Activated CD4-positive, alpha-beta memory T cell treated with anti-CD3 and anti-CD28 coated beads for 36 hours (primary cell): ENCODE results near the gene RRBP1. TPM values are rescaled to one million over a fixed set of nuclear protein-coding genes. Genes with fewer than 3 reads are reported as not detected.

Experiments used
- CTCF ChIA-PET: fragments of 350-600 bp; sonication (Branson Sonifier 250); formaldehyde crosslinking; loops from one replicate; lab custom pipeline; 2021; ENCODE audit warnings: antibody characterized with exemption, inconsistent platforms; lab: Charles Lee
- POLR2A ChIA-PET: fragments of 350-600 bp; sonication (Branson Sonifier 250); formaldehyde crosslinking; loops from one replicate; lab custom pipeline; 2021; ENCODE audit warnings: antibody characterized with exemption; lab: Charles Lee
- DNase-seq: peaks from one replicate; pipeline ENCODE4 v3.0.0-alpha.2; 2020
- H3K27ac Mint-ChIP-seq: one replicate; pipeline ENCODE4 v1.8.0; 2021; ENCODE audit warnings: mixed read lengths
- H3K27me3 Mint-ChIP-seq: one replicate; pipeline ENCODE4 v1.8.0; 2021; ENCODE audit warnings: mixed read lengths
- H3K36me3 Mint-ChIP-seq: one replicate; pipeline ENCODE4 v1.8.0; 2021; ENCODE audit warnings: mixed read lengths
- H3K4me1 Mint-ChIP-seq: one replicate; pipeline ENCODE4 v1.8.0; 2021; ENCODE audit warnings: low read depth, mixed read lengths
- H3K4me3 Mint-ChIP-seq: one replicate; pipeline ENCODE4 v1.8.0; 2021; ENCODE audit warnings: mild to moderate bottlenecking, mixed read lengths
- H3K9me3 Mint-ChIP-seq: one replicate; pipeline ENCODE4 v1.8.0; 2021; ENCODE audit warnings: mixed read lengths
- intact Hi-C: fragments of 100-400 bp; cut with micrococcal nuclease; formaldehyde crosslinking; loops from one replicate; pipeline ENCODE4 v1.15.1; 2023
- total RNA-seq, 2 experiments: library from RNA; stranded (reverse); gene quantifications; one replicate each; pipeline ENCODE4 v1.2.3, GENCODE V29; 2021

Gene RRBP1, protein sequence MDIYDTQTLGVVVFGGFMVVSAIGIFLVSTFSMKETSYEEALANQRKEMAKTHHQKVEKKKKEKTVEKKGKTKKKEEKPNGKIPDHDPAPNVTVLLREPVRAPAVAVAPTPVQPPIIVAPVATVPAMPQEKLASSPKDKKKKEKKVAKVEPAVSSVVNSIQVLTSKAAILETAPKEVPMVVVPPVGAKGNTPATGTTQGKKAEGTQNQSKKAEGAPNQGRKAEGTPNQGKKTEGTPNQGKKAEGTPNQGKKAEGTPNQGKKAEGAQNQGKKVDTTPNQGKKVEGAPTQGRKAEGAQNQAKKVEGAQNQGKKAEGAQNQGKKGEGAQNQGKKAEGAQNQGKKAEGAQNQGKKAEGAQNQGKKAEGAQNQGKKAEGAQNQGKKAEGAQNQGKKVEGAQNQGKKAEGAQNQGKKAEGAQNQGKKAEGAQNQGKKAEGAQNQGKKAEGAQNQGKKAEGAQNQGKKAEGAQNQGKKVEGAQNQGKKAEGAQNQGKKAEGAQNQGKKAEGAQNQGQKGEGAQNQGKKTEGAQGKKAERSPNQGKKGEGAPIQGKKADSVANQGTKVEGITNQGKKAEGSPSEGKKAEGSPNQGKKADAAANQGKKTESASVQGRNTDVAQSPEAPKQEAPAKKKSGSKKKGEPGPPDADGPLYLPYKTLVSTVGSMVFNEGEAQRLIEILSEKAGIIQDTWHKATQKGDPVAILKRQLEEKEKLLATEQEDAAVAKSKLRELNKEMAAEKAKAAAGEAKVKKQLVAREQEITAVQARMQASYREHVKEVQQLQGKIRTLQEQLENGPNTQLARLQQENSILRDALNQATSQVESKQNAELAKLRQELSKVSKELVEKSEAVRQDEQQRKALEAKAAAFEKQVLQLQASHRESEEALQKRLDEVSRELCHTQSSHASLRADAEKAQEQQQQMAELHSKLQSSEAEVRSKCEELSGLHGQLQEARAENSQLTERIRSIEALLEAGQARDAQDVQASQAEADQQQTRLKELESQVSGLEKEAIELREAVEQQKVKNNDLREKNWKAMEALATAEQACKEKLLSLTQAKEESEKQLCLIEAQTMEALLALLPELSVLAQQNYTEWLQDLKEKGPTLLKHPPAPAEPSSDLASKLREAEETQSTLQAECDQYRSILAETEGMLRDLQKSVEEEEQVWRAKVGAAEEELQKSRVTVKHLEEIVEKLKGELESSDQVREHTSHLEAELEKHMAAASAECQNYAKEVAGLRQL (N-terminal part only)
- 10 to 100 TPM; 29.6 to 32.0 TPM for total RNA-seq

GRCh38 chr20:17682103-17682888 is at the start of gene RRBP1:
RRBP1 (minus strand) TSS chr20:17682242; CDS start chr20:17660507, 21,735 bp downstream.
- Mint-ChIP-seq H3K27ac (peak within 1 kb of the TSS; percentile 79), H3K9me3 (no peaks in the 10 kb centered on the region), H3K4me1 (peaks cover 18% of the 10 kb centered on the region), H3K4me3 (peak within 1 kb of the TSS; percentile 81), H3K36me3 (peaks cover 8% of the 10 kb centered on the region), H3K27me3 (peaks cover 23% of the 10 kb centered on the region)
- POLR2A ChIA-PET = interaction anchor here (0.7 to 2.7 kb wide), 14 partner anchors 9 to 314 kb away, joined by 3 to 12 read pairs (median 4); partner anchors contain the start of genes BFSP1, DSTN, MGME1 and SNX5
- CTCF ChIA-PET = interaction anchor here (0.6 to 5.8 kb wide), 52 partner anchors 9 to 825 kb away, joined by 3 to 80 read pairs (median 5); partner anchors contain the start of genes BFSP1, DSTN, KAT14 and PET117
- DNase-seq = peak; percentile 98
- intact Hi-C loops = loop anchor here (1.0 to 5.0 kb wide), 10 partner anchors 113 to 605 kb away; partner anchors contain the start of genes BFSP1, KAT14, MGME1 and PET117

- POLR2A ChIA-PET = no interaction called here
- intact Hi-C loops = no loop called here
- Mint-ChIP-seq H3K27me3 (peaks cover 12% of the 10 kb centered on the region), H3K27ac (no peak overlapping the region), H3K4me1 (no peaks in the 10 kb centered on the region), H3K9me3 (peaks cover 7% of the 10 kb centered on the region), H3K4me3 (no peak overlapping the region), H3K36me3 (no peaks in the 10 kb centered on the region)
- CTCF ChIA-PET = no interaction called here
- no peak for DNase-seq
These were observed 49.2 kb upstream of the RRBP1 start for GRCh38 chr20:17731233-17731632.

DNA sequence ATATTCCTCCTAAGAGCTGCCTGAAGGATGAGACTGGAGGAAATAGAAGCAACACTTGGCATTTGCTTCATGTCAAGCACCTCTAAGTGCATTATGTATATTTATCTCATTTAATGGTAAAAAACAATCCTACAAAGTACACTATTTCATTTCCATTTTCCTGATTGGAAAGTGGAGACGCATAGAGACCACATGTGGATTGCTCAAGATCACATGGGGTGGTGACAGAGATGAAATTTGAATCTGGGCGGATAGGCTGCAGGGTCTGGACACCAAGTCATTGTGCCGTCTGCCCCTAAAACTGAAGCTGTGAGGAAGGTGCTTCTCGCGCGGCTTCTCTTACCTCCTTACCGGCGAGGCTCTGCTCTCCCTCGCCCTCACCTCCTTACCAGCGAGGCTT is 48.0 kb upstream of the RRBP1 start:
- no peak overlapping the region for H3K4me3 Mint-ChIP-seq
- H3K27me3 Mint-ChIP-seq = peaks cover 12% of the 10 kb centered on the region
- ChIA-PET POLR2A (no interaction called here), CTCF (no interaction called here)
- intact Hi-C loops = no loop called here
- no peaks in the 10 kb centered on the region for H3K4me1 Mint-ChIP-seq
- no peaks in the 10 kb centered on the region for H3K36me3 Mint-ChIP-seq
- H3K9me3 Mint-ChIP-seq = no peaks in the 10 kb centered on the region
- H3K27ac Mint-ChIP-seq = no peak overlapping the region
- DNase-seq = no peak

GRCh38 chr20:17728074-17728473 is 46.0 kb upstream of the RRBP1 start:
- Mint-ChIP-seq H3K4me1 (no peaks in the 10 kb centered on the region), H3K27ac (no peak overlapping the region), H3K9me3 (no peaks in the 10 kb centered on the region), H3K4me3 (no peak overlapping the region), H3K36me3 (no peaks in the 10 kb centered on the region), H3K27me3 (peaks cover 15% of the 10 kb centered on the region)
- POLR2A ChIA-PET = no interaction called here
- no peak for DNase-seq
- intact Hi-C loops = no loop called here
- CTCF ChIA-PET = no interaction called here

- POLR2A ChIA-PET = no interaction called here
These were observed 45.3 kb upstream of the RRBP1 start for GRCh38 chr20:17727351-17727750.

GRCh38 chr20:17726902-17727301 is 44.9 kb upstream of the RRBP1 start:
- intact Hi-C loops = no loop called here
- Mint-ChIP-seq H3K4me1 (no peaks in the 10 kb centered on the region), H3K36me3 (no peaks in the 10 kb centered on the region), H3K4me3 (no peak overlapping the region), H3K27me3 (peaks cover 25% of the 10 kb centered on the region), H3K27ac (no peak overlapping the region), H3K9me3 (no peaks in the 10 kb centered on the region)
- no peak for DNase-seq
- ChIA-PET POLR2A (no interaction called here), CTCF (interaction anchor here (1.2 kb wide), 1 partner anchor 269 kb away, joined by 3 read pairs; no protein-coding TSS in a partner anchor)

More at GRCh38 chr20:17727351-17727750, 45.3 kb upstream of the RRBP1 start:
- Mint-ChIP-seq H3K4me1 (no peaks in the 10 kb centered on the region), H3K4me3 (no peak overlapping the region), H3K9me3 (no peaks in the 10 kb centered on the region), H3K27ac (no peak overlapping the region), H3K27me3 (peaks cover 21% of the 10 kb centered on the region), H3K36me3 (no peaks in the 10 kb centered on the region)
- no peak for DNase-seq
- CTCF ChIA-PET = interaction anchor here (1.2 kb wide), 1 partner anchor 269 kb away, joined by 3 read pairs; no protein-coding TSS in a partner anchor
- intact Hi-C loops = no loop called here

- intact Hi-C loops = no loop called here
- ChIA-PET POLR2A (no interaction called here), CTCF (no interaction called here)
These were observed 43.2 kb upstream of the RRBP1 start for GRCh38 chr20:17725094-17725835.

GRCh38 chr20:17723301-17723691 is 41.3 kb upstream of the RRBP1 start:
- ChIA-PET POLR2A (no interaction called here), CTCF (interaction anchor here (0.6 to 0.9 kb wide), 2 partner anchors 74 to 428 kb away, joined by 3 to 4 read pairs; no protein-coding TSS in a partner anchor)
- H3K36me3 Mint-ChIP-seq = no peaks in the 10 kb centered on the region
- peaks cover 15% of the 10 kb centered on the region for H3K27me3 Mint-ChIP-seq
- no peak overlapping the region for H3K27ac Mint-ChIP-seq
- DNase-seq = no peak
- H3K9me3 Mint-ChIP-seq = no peaks in the 10 kb centered on the region
- intact Hi-C loops = no loop called here
- no peaks in the 10 kb centered on the region for H3K4me1 Mint-ChIP-seq
- H3K4me3 Mint-ChIP-seq = no peak overlapping the region

More at GRCh38 chr20:17725094-17725835, 43.2 kb upstream of the RRBP1 start:
- no peaks in the 10 kb centered on the region for H3K36me3 Mint-ChIP-seq
- no peaks in the 10 kb centered on the region for H3K9me3 Mint-ChIP-seq
- H3K4me1 Mint-ChIP-seq = no peaks in the 10 kb centered on the region
- peaks cover 24% of the 10 kb centered on the region for H3K27me3 Mint-ChIP-seq
- no peak overlapping the region for H3K4me3 Mint-ChIP-seq
- DNase-seq = no peak
- H3K27ac Mint-ChIP-seq = no peak overlapping the region

DNA sequence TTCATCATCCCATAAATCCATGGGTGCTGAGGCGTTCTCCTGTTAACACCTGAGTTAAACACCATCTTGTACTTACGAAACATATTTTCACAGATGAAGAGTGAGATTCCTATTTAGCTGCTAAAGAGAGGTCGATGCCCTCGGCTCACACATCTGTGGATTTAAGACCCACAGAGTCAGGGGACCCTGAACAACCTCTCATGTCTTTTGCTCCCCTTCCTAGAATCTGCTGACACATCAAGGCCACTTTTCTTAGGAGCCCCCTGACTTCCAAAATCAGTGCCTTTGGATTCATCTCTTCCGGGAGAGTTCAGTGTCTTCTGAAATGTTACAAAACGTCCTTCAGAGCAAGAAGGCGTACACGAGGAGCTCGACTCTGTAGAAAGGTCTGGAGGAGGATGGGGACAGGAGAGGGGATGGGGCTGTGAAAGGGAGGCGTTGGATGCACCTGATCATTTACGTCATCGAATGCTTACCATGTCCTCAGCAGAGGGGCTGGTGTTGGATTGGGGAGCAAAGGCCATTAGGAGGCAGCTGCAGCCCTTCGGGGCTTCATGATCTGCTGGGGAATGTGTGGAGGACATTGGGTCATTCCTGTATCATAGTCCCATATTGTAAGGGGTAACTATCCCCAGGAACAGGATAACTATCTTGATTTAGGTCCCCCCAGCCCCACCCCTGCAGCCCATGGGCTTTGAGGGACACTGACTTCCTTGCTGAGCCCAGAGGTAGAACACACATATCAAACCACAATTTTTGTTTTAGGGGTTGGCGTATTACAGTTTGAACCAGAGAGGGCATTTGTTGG is 40.7 kb upstream of the RRBP1 start:
- no peaks in the 10 kb centered on the region for H3K36me3 Mint-ChIP-seq
- no peaks in the 10 kb centered on the region for H3K9me3 Mint-ChIP-seq
- POLR2A ChIA-PET = no interaction called here
- H3K27ac Mint-ChIP-seq = no peak overlapping the region
- DNase-seq = no peak
- H3K4me1 Mint-ChIP-seq = no peaks in the 10 kb centered on the region
- peaks cover 15% of the 10 kb centered on the region for H3K27me3 Mint-ChIP-seq
- H3K4me3 Mint-ChIP-seq = no peak overlapping the region
- CTCF ChIA-PET = interaction anchor here (0.6 to 0.9 kb wide), 2 partner anchors 75 to 429 kb away, joined by 3 to 4 read pairs; no protein-coding TSS in a partner anchor
- intact Hi-C loops = no loop called here
